Fibroblast of mammary gland (primary cell): Measurements from ENCODE around the gene KLF11.
"Not testable (repeated sequence)": the region's sequence is repeated elsewhere in the genome, so short reads cannot be mapped to it uniquely, and the experiment has no call there.

ENCODE experiments used
- DNase-seq: peaks from one replicate; pipeline ENCODE4 v3.0.0-alpha.2; 2010; ENCODE audit warnings: low read depth
- H3K4me3 ChIP-seq: 2 replicates; pipeline ENCODE4 v1.5.1; 2011; ENCODE audit warnings: low read depth, mild to moderate bottlenecking, low read length, moderate library complexity; ENCODE audit not compliant: control insufficient read depth
- TF ChIP-seq, protein P1 (sequence below): conservative IDR thresholded peaks from 2 replicates; pipeline ENCODE4 v1.5.1; 2011; ENCODE audit warnings: low read depth, low read length, inconsistent platforms; ENCODE audit not compliant: control insufficient read depth, insufficient read depth

Gene KLF11

DNA sequence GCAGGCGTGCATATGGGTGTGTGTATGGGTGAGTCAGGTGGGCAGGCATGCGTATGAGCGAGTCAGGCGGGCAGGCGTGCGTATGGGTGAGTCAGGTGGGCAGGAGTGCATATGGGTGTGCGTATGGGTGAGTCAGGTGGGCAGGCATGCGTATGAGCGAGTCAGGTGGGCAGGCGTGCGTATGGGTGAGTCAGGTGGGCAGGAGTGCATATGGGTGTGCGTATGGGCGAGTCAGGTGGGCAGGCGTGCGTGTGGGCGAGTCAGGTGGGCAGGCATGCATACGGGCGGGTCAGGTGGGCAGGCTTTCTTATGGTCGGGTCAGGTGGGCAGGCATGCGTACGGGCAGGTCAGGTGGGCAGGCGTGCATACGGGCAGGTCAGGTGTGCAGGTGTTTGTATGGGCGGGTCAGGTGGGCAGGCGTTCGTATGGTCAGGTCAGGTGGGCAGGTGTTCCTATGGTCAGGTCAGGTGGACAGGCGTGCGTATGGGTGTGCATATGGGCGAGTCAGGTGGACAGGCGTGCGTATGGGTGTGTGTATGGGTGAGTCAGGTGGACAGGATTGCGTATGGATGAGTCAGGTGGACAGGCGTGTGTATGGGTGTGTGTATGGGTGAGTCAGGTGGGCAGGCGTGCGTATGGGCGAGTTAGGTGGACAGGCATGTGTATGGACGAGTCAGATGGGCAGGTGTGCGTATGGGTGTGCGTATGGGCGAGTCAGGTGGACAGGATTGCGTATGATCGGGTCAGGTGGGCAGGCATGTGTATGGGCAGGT, 28.7 kb upstream of the KLF11 start:
- H3K4me3 ChIP-seq, result no peak overlapping the region
- DNase-seq, result no peak
- TF ChIP-seq, protein P1, sequence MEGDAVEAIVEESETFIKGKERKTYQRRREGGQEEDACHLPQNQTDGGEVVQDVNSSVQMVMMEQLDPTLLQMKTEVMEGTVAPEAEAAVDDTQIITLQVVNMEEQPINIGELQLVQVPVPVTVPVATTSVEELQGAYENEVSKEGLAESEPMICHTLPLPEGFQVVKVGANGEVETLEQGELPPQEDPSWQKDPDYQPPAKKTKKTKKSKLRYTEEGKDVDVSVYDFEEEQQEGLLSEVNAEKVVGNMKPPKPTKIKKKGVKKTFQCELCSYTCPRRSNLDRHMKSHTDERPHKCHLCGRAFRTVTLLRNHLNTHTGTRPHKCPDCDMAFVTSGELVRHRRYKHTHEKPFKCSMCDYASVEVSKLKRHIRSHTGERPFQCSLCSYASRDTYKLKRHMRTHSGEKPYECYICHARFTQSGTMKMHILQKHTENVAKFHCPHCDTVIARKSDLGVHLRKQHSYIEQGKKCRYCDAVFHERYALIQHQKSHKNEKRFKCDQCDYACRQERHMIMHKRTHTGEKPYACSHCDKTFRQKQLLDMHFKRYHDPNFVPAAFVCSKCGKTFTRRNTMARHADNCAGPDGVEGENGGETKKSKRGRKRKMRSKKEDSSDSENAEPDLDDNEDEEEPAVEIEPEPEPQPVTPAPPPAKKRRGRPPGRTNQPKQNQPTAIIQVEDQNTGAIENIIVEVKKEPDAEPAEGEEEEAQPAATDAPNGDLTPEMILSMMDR, result no peak

DNA sequence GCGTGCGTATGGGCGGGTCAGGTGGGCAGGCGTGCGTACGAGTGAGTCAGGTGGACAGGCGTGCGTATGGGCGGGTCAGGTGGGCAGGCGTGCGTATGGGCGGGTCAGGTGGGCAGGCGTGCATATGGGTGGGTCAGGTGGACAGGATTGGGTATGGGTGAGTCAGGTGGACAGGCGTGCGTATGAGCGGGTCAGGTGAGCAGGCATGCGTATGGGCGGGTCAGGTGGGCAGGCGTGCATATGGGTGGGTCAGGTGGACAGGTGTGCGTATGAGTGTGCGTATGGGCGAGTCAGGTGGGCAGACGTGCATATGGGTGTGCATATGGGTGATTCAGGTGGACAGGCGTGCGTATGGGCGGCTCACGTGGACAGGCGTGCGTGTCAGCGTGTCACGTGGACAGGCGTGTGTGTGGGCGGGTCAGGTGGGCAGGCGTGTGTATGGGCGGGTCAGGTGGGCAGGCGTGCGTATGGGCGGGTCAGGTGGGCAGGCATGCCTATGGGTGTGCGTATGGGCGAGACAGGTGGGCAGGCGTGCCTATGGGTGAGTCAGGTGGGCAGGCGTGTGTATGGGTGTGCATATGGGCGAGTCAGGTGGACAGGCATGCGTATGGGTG, 27.9 kb upstream of the KLF11 start:
- H3K4me3 ChIP-seq, DNase-seq: not testable (repeated sequence)

DNA sequence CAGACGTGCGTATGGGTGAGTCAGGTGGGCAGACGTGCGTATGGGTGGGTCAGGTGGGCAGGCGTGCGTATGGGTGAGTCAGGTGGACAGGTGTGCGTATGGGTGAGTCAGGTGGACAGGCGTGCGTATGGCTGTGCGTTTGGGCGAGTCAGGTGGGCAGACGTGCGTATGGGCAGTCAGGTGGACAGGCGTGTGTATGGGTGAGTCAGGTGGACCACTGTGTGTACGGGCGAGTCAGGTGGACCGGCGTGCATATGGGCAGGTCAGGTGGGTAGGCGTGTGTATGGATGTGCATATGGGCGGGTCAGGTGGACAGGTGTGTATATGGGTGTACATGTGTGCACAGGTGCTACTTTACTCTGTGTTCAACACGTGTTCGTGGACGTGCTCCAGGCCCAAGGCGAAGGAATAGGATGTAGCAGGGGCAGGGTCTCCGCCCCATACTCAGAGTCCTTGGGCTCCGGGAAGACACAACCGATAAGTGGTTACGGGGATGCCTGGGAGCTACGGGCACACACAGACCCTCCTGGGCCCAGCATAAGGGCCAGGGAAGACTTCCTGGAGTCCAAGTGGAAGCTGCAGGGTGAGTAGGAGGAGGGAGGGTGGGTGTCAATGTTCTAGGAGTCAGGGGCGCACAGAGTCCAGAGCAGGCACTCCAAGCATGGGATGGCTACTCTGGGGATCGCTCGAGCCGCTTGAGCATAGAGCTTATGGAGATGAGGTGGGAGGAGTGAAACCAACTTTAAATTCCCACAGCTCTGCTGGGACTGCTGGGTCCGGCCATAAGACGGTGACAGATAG, 27.1 kb upstream of the KLF11 start:
- no peak for DNase-seq
- TF ChIP-seq, protein P1, result no peak
- no peak overlapping the region for H3K4me3 ChIP-seq

DNA sequence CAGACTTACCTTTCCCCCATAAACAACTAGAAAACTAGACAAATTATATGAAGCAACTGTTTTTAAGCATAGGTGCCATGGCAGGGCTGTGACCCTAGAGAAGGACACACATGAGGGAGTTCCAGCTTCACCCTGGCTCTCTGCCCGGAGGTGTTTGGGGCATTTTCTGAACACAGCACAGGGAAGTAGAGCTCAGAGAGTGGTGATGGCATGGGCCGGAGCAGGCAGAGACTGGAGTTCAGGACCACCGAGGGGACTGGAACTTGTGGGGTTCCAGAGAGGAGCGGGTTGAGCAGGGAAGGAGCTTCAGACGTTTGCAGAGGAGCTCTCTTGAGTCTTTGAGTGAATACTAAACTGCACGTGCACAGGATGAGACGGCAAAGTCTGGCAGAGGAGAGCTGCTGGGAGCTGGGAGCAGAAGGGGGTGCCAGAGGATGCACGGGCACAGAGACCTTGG, 26.5 kb upstream of the KLF11 start:
- no peak for DNase-seq
- TF ChIP-seq, protein P1, result no peak
- H3K4me3 ChIP-seq, result no peak overlapping the region

DNA sequence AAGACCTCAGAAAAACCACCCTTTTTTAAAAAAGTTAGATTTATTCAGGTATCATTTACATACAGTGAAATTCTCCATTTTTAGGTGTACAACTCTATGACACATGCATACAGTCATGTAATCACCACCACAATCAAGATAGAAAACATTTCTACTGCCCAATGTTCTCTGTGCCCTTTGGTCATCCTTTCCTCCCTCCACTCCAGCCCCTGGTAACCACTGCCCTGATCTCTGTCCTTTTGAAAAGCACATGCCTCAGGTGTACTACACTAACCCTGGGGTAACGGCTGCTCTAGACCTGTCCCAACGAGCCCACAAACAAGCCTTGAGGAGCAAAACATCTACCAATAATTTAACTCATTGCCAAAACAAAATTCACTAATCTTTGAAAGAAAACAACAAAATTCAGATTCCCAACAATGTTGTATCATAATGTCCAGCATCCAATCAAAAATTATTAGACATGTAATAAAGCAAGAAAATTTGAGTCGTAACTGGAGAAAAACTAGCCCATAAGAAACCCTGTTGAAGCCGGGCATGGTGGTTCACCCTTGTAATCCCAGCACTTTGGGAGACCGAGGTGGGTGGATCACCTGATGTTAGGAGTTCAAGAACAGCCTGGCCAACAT, 25.9 kb upstream of the KLF11 start:
- no peak for DNase-seq
- H3K4me3 ChIP-seq, result no peak overlapping the region
- TF ChIP-seq, protein P1, result no peak

DNA sequence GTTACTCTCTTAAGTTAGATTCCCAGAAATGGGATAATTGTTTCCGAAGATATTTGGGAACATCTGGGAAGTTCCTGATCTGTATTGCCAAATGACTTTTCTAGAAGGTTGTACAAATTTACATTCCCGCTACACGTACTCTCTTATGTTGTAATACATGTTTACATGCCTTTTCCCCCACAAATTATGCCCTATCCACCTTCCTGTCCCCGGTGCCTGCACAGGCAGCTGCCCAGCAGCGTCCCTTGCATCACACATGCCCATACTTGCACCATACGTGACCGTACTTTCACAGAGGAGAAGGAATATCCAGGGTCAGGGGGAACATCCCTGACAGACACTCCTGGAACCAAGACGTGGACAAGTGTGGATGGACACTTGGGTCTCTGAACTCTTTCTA, 24.2 kb upstream of the KLF11 start:
- peak; percentile 24 for DNase-seq
- H3K4me3 ChIP-seq, result no peak overlapping the region
- TF ChIP-seq, protein P1, result no peak
